Amniotic stem cell (primary cell): ENCODE measurements around the gene EIF6.
A peak's percentile ranks its signal among the peaks of the same experiment; 100 is the strongest.
"Not testable (repeated sequence)": the region's sequence is repeated elsewhere in the genome, so short reads cannot be mapped to it uniquely, and the experiment has no call there.

Experiments
- DNase-seq: peaks from one replicate; lab custom pipeline; 2025; lab: John Stamatoyannopoulos, UW

EIF6 gene

DNA sequence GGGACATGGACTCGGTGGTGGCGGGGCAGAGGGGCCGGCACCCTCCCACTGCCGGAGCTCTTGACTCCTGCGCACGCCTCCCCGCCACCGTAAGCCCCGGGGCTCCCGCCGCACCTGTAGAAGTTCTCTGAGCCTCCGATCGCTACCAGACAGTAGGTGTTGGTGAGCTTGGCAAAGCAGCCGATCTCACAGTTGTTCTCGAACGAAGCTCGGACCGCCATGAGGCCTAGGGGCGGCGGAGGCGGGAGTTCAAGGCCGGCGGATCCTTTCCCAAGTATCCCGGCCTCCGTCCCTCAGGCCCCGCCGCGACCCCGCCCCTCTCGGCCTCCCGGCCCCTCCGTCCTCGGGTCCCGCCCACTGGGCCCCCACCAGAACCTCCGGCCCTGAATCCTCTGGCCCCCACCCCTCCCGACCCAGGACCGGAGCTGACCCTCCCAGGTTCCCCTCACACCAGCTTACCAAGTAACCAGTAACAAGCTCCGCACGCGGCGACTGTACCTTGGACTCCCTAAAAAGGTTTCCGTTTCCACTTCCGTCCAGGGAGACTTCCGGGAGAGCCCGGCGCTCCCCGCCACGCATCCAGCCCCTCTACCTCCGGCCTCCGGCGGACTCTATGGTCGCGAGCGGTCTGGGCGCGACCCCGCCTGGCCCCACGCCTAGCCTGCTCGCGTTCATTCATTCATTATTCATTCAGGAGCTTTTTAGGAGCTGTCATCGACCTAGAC, at the start of gene EIF6:
EIF6 (minus strand) TSS at position 506 of the 725 bp plus-strand sequence; CDS start at position 221, 285 bp downstream.
- peak; percentile 64 for DNase-seq

DNA sequence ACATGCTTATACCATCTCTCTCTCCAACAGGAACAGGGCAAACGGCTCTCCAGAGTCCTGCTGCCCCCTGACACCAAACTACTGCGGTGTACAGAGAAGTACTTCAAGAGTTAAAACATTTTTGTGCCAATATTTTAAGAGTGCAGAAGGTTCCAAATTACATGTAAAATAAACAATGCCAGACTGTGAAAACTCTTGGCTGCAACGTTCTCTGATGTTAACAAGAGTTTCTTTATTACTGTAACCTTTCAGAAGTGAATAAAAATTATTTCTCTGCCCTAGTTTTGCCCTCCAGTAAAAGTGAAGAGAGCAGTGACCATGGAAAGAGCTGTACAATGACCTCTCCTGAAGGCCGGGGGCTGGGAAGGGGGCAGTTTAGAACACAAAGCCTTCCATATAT, 49.0 kb upstream of the EIF6 start:
- no peak for DNase-seq

DNA sequence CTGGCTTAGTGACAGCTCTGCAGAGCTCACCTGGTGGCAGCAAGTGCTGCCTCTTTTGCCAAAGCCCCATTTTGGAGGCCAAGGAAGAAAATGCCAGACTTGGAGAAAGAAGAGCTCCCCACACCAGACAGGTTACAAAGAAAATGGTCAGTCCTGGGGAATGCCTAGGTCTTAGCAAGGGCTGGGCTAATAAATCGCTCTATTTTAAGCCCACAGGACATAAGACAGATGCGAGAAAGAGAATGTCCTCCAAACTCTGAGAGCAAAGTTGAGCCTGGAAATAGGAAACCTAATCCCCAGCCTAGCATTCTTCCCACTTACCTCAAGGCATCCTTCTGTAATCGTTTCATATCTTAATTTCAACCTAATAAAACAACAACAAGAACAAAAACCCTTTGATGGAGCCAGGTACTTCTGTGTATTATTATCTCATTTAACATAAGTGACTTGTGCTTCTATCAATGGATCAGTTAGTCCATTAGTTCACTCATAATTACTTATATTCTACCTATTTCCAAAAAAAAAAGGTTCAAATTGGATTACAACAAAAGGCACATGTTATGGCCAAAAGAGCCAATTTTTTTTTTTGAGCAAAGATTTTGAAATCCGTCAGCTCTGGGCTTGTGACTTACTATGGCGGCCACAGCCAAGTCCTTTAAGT, 48.1 kb upstream of the EIF6 start:
- DNase-seq, result no peak

DNA sequence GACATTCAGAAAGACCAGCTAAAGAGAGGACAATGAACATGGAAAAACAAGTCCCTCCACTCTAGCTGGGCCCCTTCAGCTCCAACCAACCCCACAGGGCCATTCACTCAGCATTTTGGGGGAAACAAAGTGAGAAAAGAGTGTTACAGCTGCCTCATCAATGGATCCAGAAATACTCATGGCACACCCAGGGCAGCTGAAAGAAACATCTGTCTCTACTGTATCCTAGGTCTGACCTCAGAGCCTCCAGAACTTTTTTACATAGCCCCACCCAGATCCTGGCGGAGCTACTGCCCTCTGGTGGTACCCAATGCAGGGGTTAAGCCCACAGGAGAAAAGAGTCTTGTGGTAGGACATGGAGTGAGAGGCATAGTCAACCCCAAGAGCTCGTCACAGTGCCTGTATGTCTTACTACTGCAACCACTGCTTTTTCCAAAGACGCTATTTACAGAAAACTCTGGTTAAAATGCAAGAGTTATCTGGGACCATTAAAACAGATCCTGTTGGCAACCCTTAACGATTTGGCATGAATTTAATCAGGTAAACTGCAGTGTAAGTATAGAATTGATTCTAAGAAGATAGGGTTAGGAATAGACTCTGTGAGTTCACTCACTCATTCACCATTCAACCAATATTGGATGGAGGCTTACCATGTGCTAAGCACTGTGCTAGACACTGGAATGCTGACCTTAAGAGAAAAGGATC, 45.0 kb upstream of the EIF6 start:
- DNase-seq, result no peak

DNA sequence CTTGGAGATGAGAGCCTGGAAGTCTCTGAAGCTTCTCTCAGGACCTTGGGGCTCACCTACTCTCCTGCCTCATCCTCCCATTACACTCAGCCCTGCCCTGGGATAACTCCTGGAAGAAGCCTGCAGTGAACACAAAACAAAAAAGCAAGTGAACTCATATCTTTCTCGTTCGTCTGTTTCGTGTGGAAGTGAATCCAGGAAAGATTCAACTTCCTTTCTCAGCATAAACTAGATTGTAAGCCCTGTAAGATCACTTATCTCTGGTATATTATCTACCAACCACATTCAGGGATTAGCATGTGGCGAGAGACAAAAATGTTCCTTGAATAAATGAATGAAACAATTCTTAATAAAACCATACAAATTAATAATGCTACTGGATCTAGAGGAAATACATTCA, 44.1 kb upstream of the EIF6 start:
- DNase-seq, result no peak

DNA sequence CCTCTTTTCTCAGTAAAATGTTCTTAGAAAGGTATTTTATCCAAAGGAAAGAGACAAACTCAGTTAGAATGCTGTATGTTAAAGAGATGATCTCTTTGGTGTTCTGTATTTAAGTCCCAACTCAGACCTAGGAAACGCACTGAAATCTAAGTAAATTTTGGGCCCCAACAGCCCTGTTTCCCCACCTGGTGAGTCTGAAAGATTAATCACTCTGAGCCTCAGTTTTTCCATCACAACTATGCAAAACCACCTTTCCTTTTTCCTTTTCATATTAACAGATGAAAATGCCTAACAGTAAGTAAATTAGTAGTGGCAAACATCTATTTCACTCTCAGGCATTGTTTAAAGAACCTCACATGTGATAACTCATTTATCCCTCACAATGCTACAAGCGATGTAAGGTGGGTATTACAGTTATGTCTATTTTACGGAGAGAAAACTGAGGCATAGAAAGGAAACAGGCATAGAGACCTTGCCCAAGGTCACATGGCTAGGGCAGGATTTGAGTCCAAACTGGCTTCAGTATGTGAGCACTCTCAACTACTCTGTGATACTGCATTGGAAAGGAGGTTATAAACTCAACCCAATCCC, 43.6 kb upstream of the EIF6 start:
- no peak for DNase-seq

DNA sequence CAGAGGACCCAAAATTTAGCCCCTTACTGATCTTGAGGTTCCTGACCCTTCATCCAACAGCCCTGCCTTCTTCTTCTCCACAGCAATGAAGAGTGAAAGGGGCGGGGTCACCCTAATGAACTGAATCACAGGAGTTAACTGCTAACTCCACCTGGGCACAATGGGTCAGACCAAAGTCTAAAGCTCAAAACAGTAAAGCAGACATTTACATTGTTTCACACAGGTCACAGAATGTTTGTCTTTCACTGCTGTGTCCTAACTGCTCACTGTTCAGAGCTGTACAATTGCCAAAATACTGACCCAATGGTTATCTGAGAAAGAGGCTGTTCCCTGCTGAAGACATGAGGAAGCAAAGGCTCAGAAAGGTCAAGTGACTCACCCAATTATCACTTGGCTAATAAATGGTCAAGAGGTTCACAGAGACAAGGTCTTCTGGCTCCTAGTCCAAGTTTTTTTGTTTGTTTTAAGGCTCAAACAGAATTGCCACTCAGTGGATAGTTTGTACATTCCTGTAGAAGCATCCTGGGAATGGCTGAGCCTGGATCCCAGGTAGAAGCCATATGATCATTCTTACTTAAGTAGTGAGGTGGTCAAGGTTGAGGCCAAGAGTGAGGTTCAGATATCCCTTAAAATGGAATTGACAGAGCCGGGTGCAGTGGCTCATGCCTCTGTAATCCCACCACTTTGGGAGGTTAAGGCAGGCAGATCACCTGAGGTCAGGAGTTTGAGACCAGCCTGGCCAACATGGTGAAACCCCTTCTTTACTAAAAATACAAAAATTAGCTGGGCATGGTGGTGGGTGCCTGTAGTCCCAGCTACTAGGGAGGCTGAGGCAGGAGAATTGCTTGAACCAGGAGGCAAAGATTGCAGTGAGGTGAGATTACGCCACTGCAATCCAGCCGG, 42.8 kb upstream of the EIF6 start:
- DNase-seq, result no peak

DNA sequence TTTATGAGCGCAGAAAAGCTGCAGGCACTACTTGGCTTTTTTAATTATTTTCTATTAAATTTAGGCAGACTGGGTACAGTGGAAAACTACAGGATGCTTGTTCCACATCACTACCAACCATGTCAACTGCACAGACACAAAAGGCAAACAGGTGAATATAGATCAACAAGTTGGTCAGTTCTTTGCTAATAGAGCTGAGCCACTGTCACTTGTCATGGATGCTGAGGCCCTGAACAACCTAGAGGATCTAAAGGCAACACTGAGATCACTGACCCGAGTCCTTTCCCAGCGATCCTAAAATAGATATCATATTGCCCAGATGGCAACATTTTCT, 42.1 kb upstream of the EIF6 start:
- no peak for DNase-seq

DNA sequence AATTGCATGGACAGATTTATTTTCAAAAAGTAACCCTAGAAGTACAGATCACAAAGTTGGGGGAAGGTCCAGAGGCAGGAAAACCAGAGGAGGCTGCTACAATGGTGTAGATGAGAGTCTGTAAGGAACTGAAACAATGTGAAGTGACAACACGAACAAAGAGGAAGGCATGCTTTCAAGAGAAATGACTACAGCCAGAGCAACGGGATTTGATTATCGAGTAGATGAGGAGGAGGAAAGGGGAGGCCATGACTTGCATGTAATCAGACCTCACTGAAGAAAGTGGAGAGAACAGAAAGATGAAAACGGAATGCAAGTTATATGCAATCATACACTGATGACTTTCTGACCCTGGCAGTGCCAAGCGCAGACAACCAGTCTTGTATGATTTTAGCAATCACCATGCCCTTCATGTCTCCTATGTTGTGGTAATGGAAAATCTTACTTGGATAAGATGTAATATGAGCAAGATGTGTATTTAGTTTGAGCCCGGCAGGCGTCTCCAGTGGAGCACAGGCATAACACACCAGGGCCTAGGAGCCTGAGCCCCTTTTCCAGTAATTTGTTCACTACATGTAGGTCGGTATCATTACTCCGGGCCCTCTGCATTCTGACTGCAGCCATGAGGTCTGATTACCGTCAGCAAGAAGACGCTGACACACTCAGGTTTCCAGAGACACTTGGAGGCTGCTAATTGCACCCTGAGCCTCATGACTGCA, 41.6 kb upstream of the EIF6 start:
- DNase-seq, result no peak

DNA sequence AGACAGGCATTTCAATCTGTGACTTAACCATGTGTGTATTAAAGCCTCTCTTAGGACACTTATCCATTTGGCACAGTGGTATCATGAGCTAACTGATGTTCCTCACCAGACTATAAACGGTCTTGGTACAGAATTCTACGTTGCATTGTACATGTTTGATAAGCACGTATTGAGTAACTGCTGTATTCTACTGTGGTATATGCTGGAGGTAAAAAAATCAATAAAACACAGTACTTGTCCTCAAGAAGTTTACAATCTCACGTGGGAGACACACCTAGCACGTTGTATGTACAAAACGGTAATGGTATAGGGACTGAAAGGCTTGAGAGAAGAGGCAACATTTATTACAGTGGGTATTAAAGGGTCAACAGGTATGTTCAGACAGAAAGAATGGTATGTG, 40.8 kb upstream of the EIF6 start:
- DNase-seq, result no peak

DNA sequence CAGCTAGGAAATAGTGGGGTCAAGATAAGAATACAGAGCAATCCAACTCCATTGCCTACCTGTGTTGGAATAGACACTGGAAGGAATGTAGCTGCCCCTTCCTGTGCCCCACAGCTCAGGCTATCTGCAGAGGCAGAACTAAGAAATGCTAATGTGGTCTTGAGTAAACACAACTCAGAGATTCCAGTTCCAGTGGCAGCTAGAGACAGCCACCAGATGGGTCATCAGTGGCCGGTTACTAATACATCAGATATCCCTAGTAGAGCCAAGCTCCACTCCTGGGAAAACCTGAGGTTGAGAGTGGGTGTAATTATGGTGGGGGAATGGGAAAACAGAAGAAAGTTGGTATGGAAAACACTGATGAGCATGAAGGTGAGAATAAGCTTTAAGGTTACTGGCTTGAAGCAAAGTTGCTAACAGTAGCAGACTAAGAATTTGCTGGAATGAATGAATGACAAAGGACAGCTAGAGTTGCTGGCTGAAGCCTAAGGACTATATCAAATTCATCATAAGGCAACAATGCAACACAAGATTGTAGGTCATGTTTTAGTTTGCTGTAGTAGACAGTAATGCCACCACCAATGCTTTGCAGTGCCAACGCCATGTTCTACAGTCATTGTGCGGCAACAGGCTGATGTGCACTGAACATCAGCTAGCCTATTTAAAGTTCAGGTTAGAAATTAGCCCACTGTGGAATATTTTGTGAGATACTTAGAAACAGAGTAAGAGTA, 36.0 kb upstream of the EIF6 start:
- DNase-seq, result no peak

DNA sequence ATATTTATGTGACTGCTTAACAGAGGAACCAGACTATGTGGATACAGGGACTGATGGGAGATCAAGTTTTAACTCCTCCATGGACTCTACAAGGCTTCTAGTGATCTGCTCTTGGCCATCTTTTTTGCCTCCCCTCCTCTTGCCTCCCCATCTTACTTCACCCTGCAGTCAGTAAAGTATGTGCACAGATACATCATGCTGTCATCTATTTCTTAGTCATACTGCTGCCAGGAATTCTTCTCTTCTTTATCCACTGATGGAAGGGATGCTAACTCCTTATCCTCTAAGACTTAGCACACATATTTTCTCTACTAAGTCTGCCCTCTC, 35.3 kb upstream of the EIF6 start:
- DNase-seq, result no peak

DNA sequence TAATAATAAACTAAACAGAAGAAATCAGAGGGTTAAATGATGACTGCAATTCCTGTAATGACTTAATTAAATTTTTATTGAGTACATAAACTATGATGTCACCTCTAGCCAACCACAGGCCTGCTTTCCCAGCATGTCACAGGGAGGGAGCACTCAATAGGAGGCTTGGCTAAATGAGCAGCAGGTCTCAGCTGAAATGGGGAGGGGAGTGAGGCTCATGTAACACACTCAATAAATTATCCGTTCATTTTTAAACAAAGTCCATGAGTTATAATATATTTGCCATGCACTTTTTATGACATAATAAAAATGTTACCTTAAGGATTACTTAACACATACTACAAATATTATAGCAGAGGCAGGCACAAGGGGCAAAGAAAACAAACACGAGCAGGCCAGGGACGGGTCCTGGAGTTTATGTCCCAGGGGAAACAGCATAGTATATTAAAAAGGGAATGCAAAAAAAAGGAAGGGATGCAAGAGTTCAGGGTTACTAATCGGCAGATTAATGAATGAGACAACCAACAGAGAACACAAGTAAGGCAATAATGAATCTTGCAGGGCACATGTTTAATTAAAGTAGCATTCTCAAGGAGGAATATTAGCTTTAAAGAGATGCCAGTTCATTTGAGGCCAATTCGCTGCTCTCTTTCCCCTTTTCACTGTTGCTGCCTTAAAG, 34.8 kb upstream of the EIF6 start:
- no peak for DNase-seq

DNA sequence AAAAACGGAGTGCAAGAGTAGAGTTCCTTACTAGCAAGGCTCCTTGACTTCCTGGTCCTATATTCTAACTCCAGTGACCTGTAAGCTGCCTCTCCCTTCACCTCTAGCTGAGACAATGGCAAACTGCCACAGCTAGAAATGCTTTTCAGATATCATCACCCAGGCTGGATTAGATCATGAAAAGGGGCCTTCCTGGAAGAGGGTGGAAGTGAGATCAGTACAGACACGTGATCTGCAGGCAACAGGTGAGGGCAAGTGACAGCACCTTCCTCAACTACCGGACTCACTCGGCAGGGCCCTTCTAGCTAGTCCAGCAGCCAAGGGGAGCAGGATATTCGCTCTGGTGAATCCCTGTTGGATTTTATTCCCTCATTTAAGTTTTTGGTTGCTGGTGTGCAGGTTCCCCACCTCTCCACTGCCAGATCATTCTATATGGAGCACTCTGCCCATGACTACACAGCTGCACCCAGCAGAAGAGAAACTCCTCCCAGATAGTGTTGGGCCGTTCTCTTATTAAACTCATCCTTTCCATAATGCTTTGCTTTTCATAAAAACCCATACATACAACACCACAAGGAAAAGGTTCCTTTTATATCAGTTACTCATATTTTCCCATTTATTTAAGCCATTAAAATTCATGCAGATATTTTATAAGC, 34.1 kb upstream of the EIF6 start:
- DNase-seq, result no peak

DNA sequence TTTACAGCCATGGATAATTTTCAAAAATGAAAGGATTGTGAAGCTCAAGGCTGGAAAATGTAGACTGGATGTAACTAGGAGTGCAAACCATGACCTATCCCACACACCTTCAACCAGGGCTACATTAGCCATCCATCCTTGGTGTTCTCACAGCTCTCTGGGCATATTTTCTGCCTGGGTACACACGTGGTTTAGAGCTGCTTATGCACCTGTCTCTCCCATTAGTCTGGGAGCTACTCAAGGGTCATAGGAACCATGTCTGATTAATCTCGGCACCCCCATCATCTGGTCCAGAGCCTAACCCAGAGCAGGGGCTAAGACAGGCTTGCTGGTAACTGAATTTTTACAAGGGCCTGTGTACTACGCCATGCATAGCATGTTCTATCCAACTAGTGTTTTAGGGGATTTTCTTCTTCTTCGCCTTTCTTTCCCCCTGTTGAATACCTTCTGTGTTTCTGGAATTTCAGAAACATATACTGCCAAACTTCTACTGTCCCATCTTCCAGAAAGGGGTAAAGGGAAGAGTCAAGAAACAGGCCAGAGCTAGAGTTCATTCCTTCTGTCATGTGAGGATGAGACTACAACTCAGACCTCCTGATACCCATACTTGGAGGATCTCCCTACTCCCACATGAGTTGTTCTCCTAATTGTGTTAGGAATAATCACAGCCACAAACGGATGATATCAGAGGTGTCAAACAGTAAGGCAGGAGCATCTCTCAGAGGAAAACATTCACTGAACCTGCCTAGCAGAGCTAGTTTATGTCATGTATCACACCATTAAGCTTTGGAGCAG, 33.0 kb upstream of the EIF6 start:
- no peak for DNase-seq

DNA sequence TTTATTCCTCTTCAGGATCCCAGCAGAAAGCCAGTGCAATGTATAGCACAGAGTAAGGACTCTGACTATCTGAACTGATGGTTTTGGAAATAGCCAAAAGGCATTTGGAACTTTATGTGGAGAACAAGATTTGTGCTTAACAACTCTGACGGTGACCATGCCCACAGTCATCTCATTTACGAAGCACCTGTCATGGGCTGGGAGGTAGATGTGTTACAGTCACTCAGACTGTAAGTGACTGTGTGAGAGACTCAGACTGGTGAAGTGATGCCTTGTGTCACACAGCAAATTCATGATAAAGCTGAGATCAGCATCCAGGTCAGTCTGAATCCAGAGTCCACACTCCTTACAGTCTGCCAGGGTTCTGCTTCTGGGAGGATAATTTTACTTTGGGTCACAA, 31.5 kb upstream of the EIF6 start:
- DNase-seq, result no peak

DNA sequence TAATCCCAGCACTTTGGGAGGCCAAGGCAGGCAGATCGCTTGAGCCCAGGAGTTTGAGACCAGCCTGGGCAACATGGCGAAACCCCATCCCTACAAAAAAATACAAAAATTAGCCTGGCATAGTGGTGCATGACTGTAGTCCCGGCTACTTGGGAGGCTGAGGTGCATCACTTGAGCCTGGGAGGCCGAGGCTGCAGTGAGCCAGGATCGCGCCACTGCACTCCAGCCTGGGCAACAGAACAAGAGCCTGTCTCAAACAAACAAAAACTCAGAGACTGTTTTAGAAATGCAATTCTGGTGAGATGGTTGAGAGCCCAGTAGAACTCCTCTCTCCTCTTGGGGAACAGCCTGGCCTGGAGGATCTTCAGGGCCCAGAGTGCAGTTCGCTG, 31.1 kb upstream of the EIF6 start:
- not testable (repeated sequence) for DNase-seq

DNA sequence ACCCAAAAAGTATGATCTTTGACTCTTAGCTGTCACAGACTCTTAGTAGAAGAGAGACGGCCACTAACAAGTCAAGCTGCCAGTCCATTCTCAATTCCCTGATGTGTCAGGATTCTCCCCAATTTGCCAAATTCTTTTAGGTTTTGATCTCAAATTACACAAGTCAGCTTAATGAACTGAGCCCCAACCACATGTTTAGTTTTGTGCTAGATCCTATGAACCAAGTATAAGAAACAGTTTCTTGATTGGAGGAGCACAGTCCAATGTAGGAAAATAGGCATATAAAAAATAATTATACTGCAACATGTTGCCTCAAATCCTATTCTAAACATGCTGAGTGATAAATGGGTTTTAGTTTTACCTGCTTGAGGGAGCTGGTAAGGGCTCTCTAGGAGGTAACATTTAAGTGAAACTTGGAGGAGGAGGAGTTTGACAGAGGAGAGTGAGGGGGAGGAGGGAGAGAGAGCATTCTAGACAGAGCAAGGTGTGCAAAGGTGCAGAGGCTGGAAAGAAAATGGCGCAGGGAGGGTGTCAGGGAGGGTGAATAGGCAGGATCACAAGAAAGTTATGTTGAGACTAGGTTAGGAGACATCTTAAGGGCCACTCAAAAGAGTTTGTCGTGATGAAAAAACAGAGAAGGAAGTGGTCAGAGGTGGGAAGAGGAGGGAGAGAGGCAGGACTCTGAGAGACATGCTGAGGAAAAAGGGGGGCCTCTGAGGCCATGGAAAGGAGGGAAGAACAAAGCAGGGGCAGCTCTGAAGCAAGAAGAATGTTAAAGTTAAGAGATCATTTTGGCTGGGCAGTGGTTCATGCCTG, 30.5 kb upstream of the EIF6 start:
- DNase-seq, result no peak
